Coronary artery (tissue), 2 donors: ENCODE data around the gene LPP.

Source experiments
- DNase-seq: peaks from one replicate; pipeline ENCODE4 v3.0.0-alpha.2; 2017; ENCODE audit warnings: low spot score
- H3K27ac ChIP-seq, 2 donors: fragments of 200-600 bp; sonication (generic); one replicate each; pipeline ENCODE4 v1.5.1; 2016 to 2019
- H3K4me3 ChIP-seq: fragments of 200-600 bp; sonication (generic); 2 replicates; pipeline ENCODE4 v1.5.1; 2016; ENCODE audit warnings: mild to moderate bottlenecking, moderate library complexity
- CTCF ChIP-seq: fragments of 200-600 bp; sonication (generic); IDR thresholded peaks from one replicate; pipeline ENCODE4 v1.5.1; 2019; ENCODE audit warnings: antibody characterized with exemption

The LPP gene

GRCh38 chr3:188662795-188663194 is 508.8 kb downstream of the LPP start:
- no peak overlapping the region for H3K4me3 ChIP-seq
- no peak for DNase-seq
- no peak overlapping the region for H3K27ac ChIP-seq
- no peak for TF ChIP-seq CTCF

DNA sequence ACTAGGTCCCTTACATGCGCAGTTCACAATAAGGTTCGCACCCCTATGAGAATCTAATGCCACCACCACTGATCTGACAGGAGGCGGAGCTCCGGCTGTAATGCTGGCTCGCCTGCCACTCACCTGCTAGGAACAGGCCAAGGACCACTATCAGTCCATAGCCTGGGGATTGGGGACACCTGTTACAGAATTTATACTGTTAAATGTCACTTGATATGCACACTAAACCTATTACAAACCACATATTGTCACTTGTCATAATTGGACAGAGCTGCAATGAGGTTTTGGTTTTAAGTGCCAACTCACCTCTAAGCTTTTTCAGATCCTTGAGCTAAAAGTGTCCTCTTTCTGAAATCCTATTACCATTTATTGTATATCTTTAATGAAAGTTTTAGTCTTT is 509.9 kb downstream of the LPP start:
- H3K4me3 ChIP-seq, result no peak overlapping the region
- no peak for TF ChIP-seq CTCF
- no peak for DNase-seq
- H3K27ac ChIP-seq, result no peak overlapping the region

DNA sequence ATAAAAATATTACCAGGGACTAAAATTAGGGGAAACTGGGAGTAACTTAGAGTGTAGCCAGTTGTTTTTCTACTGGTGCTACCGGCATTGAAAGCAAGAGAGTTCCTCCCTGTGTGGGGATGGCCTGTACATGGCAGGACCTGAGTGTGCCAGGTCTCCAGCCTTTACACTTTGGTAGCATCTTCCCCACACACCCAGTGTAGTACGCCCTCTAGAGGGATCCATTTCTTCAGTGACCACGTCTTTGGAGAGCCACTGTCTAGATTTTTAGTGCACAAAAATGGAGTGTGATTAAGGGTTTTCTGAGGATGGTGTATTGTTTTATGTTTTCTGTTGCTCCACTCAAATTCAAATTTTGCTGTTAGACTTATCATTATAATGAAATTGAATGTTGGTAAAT is 510.8 kb downstream of the LPP start:
- TF ChIP-seq CTCF, result no peak
- DNase-seq, result no peak
- Histone ChIP-seq H3K4me3 (no peak overlapping the region), H3K27ac (no peak overlapping the region)

DNA sequence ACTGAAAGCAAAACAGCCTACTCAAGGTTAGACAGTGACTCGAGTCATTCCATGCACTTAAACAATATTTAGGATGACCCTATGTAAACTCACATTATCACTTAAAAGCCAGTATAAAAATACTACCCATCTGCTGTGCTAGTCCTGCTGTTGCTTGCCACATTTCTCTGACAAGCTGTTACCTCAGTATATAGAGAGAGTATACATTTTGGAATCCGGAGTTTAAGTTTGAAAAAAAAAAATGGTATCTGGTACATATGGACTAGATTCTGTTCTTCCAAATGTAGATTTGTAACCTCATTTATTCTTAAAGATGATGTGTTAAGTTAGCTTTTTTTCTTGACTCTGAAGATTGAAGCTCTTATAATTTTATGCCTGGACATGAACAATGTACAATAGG is 514.0 kb downstream of the LPP start:
- DNase-seq, result no peak
- no peak for TF ChIP-seq CTCF

DNA sequence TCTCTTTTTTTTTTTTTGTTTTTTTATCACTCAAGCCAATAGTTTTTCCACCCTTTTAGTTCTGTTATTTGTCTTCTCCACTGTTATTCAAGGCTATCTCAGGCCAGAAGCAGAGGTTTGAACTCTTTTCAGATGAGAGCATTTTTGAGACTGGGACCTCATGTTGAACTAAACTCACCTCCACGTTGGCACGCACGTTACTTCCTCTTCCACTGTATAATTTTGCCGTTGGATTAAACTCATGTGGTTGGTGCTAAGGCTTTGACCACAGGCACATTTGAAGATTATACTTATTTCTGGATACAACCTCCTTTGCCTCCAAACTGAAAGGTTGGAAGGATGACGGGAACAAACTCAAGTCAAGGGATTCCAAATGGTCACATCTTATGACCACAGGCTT is 516.5 kb downstream of the LPP start:
- DNase-seq, result no peak
- Histone ChIP-seq H3K4me3 (no peak overlapping the region), H3K27ac (no peak overlapping the region)
- TF ChIP-seq CTCF, result no peak

More for the DNA sequence above, 514.0 kb downstream of the LPP start:
- H3K27ac ChIP-seq, result no peak overlapping the region
- no peak overlapping the region for H3K4me3 ChIP-seq

- no peak overlapping the region for H3K4me3 ChIP-seq
- no peak for TF ChIP-seq CTCF
- DNase-seq, result no peak
- no peak overlapping the region for H3K27ac ChIP-seq
Measured at GRCh38 chr3:188671971-188672370, 518.0 kb downstream of the LPP start.

GRCh38 chr3:188672840-188673239 is 518.9 kb downstream of the LPP start:
- no peak for TF ChIP-seq CTCF
- Histone ChIP-seq H3K27ac (no peak overlapping the region), H3K4me3 (no peak overlapping the region)
- no peak for DNase-seq
